ENCODE data around the gene SAA2. TPM values are rescaled to one million over a fixed set of nuclear protein-coding genes. Genes with fewer than 3 reads are reported as not detected.

Gene SAA2
- total and polyA plus RNA-seq, 8 donors: 2.7 to 98.2 (median 24.2) TPM; not detected in 2

DNA sequence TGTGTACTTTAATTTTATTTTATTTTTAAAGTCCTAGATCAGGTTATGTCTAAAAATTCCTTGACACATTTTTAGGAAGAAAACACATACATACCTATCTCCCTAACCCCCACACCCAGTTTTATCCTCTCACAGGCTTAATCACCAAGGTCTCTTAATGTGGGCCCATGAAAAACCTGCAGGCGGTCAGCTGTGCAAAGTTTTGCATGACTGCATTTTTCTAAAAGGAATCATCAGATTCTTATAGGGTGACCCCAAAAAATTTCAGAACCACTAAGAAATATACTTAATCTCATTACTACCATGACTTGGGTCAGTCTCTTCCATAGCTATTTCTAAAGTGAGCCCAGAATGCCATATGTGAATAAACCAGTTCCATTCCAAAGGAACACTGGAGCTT lies 37.4 kb upstream of the SAA2 start:
- Histone ChIP-seq H3K4me3 (no peak overlapping the region), H3K27ac (no peak overlapping the region), H3K4me1 (no peaks in the 10 kb centered on the region), H3K9me3 (no peaks in the 10 kb centered on the region), H3K36me3 (peaks cover 51 to 99% (median 95%) of the 10 kb centered on the region in 4 donors), H3K27me3 (no peaks in the 10 kb centered on the region)
- intact Hi-C loops (cut with DNase I; ENCODE audit: low total_unique reads): no loop called here
- no peak for DNase-seq
- TF ChIP-seq POLR2AphosphoS5 (IDR thresholded peaks at IDR 0.05) (no peak), POLR2A (IDR thresholded peaks at IDR 0.05) (no peak), EP300 (IDR thresholded peaks at IDR 0.05) (no peak)
- TF ChIP-seq, protein P1, sequence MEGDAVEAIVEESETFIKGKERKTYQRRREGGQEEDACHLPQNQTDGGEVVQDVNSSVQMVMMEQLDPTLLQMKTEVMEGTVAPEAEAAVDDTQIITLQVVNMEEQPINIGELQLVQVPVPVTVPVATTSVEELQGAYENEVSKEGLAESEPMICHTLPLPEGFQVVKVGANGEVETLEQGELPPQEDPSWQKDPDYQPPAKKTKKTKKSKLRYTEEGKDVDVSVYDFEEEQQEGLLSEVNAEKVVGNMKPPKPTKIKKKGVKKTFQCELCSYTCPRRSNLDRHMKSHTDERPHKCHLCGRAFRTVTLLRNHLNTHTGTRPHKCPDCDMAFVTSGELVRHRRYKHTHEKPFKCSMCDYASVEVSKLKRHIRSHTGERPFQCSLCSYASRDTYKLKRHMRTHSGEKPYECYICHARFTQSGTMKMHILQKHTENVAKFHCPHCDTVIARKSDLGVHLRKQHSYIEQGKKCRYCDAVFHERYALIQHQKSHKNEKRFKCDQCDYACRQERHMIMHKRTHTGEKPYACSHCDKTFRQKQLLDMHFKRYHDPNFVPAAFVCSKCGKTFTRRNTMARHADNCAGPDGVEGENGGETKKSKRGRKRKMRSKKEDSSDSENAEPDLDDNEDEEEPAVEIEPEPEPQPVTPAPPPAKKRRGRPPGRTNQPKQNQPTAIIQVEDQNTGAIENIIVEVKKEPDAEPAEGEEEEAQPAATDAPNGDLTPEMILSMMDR (IDR thresholded peaks at IDR 0.05): no peak
- 95 to 100% (median 100%) methylated on average over 1 of the region's 1 CpG for WGBS, 5 donors

DNA sequence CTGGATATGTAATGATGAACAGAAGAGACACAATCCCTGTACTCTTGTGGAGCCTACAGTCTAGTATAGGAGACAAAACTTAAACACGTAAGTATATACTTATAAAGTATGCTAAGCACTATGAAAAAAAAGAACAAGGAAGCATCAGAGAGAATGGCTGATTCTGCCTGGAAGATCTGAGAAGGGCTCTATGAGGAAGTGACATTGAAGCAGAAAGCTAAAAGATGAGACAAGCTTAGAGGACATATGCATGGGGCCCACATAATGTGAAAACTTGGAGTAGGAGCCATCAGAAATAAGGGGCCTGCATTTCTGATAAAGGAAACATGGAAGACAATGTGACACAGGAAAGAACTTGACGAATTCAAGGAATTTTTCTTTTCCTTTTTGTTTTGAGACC lies 34.2 kb upstream of the SAA2 start:
- Histone ChIP-seq H3K27ac (no peak overlapping the region), H3K9me3 (no peaks in the 10 kb centered on the region), H3K4me3 (no peak overlapping the region), H3K36me3 (peaks cover 37 to 97% (median 90%) of the 10 kb centered on the region in 4 donors), H3K4me1 (no peaks in the 10 kb centered on the region), H3K27me3 (no peaks in the 10 kb centered on the region)
- TF ChIP-seq POLR2A (IDR thresholded peaks at IDR 0.05) (no peak), EP300 (IDR thresholded peaks at IDR 0.05) (no peak), POLR2AphosphoS5 (IDR thresholded peaks at IDR 0.05) (no peak)
- TF ChIP-seq, protein P1 (IDR thresholded peaks at IDR 0.05): no peak
- intact Hi-C loops (cut with DNase I; ENCODE audit: low total_unique reads): no loop called here
- WGBS, 5 donors: 91 to 96% (median 95%) methylated on average over 2 of the region's 2 CpGs
- DNase-seq: no peak

DNA sequence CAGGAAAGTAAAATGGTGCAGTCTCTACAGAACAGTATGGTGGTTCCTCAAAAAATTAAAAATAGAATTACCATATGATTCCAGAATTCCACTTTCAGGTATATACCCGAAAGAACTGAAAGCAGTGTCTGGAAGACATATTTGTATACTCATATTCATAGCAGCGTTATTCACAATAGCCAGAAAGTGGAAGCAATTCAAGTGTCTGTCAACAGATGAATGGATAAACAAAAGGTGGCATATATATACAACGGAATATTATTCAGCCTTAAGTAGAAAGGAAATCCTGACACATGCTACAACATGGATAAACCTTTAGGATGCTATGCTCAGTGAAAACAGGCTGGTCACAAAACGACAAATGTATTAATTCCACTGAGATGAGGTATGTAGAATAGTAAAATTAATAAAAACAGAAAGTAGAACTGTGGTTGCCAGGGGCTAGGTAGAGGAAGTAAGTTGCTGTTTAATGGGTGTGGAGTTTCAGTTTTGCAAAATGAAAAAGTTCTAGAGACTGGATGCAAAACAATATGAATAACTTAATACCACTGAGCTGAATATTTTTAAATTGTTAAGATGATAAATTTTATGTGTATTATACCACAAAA lies 32.1 kb upstream of the SAA2 start:
- no peaks in the 10 kb centered on the region for H3K27me3 ChIP-seq
- WGBS, 5 donors: 78 to 87% (median 80%) methylated on average over 4 of the region's 4 CpGs
- H3K36me3 ChIP-seq: peaks cover 25 to 82% (median 73%) of the 10 kb centered on the region in 4 donors
- intact Hi-C loops (cut with DNase I; ENCODE audit: low total_unique reads): no loop called here
- no peaks in the 10 kb centered on the region for H3K9me3 ChIP-seq
- H3K4me3 ChIP-seq: no peak overlapping the region
- no peak overlapping the region for H3K27ac ChIP-seq
- TF ChIP-seq POLR2AphosphoS5 (IDR thresholded peaks at IDR 0.05): no peak
- no peak for TF ChIP-seq EP300 (IDR thresholded peaks at IDR 0.05)
- no peak for TF ChIP-seq POLR2A (IDR thresholded peaks at IDR 0.05)
- TF ChIP-seq, protein P1 (IDR thresholded peaks at IDR 0.05): no peak
- DNase-seq: no peak
- H3K4me1 ChIP-seq: no peaks in the 10 kb centered on the region

DNA sequence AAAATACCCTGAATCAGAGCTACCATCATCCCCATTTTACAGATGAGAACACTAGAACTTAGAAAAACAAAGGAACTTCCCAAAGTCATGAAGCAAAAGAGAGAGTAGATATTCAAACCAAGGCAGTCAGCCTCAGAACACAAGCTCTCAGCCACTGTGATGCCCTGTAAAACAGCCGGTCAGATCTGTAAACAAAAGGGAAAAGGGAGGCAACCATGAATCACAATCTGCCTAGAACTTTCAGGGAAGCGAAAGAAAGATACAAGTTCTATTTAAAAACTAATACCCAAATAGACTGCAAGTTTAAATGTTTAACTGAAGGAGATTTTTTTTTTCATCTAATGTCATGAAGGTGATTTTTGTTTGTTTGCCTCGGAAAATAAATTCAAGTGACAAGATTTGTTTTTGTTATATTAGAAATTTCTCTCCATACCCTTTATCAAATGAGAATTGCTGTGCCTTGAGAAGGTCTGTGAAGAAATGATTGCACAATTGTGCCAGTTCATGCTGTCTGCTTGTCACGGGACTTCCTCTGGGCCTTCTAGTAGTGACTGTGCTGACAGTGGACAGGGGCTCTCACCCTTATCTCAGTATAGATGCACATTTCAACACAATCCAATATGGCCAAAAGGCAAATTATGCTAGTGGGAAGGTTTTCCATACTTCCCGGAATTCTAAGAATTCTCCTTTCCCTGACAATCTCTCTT lies 29.2 kb upstream of the SAA2 start:
- Histone ChIP-seq H3K36me3 (peaks cover 7 to 59% (median 48%) of the 10 kb centered on the region in 4 donors), H3K4me3 (no peak overlapping the region), H3K27me3 (no peaks in the 10 kb centered on the region), H3K9me3 (no peaks in the 10 kb centered on the region), H3K4me1 (no peaks in the 10 kb centered on the region), H3K27ac (peak overlapping the region in 1 of 5 donors; percentile 12)
- TF ChIP-seq, protein P1 (IDR thresholded peaks at IDR 0.05): no peak
- no peak for TF ChIP-seq EP300 (IDR thresholded peaks at IDR 0.05)
- intact Hi-C loops (cut with DNase I; ENCODE audit: low total_unique reads): no loop called here
- WGBS, 5 donors: 81 to 90% (median 86%) methylated on average over 5 of the region's 5 CpGs
- no peak for DNase-seq
